OCI-LY3 (cell line): ENCODE results near the gene GATAD1.

ENCODE experiments used
- EZH2phosphoT487 ChIP-seq: fragments of 200-600 bp; shearing (Covaris generic); IDR thresholded peaks from 2 replicates; pipeline ENCODE4 v1.6.1; 2018; ENCODE audit warnings: antibody characterized with exemption, mixed run types, low read depth
- TF ChIP-seq, protein P1 (sequence below): fragments of 200-600, 300-600 bp; sonication (generic); IDR thresholded peaks from 2 replicates; pipeline ENCODE4 v1.5.1; 2014; ENCODE audit warnings: antibody characterized with exemption, low read length, low read depth

DNA sequence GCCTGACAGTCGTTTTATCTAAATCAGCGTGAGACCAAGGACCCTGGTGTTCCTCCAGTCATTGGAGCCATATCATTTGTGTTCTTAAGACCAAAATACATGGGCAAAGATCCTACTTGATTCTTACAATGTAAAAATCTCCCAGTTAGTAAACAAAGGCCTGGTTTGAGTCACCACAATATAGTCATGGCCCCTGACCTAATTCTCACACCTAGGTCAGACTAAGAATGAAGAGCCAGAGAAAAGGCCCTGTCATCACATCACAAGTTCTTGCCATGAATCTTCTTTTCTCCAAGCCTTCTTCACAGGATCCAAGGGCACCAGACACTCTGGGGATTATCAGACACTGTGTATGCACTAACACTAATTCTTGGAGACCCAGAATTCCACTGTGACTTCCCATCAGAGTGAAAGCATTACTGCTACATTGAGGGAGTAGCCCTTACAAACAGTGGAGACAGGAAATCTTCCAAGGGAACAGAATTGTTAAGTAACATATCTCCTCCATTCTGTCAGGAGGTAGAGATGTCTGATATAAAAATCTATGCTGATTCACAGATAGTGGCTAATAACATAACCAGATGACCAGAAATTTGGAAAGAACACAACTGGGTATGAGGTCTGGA lies 38.1 kb downstream of the GATAD1 start:
- TF ChIP-seq, protein P1, sequence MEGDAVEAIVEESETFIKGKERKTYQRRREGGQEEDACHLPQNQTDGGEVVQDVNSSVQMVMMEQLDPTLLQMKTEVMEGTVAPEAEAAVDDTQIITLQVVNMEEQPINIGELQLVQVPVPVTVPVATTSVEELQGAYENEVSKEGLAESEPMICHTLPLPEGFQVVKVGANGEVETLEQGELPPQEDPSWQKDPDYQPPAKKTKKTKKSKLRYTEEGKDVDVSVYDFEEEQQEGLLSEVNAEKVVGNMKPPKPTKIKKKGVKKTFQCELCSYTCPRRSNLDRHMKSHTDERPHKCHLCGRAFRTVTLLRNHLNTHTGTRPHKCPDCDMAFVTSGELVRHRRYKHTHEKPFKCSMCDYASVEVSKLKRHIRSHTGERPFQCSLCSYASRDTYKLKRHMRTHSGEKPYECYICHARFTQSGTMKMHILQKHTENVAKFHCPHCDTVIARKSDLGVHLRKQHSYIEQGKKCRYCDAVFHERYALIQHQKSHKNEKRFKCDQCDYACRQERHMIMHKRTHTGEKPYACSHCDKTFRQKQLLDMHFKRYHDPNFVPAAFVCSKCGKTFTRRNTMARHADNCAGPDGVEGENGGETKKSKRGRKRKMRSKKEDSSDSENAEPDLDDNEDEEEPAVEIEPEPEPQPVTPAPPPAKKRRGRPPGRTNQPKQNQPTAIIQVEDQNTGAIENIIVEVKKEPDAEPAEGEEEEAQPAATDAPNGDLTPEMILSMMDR = no peak
- no peak for TF ChIP-seq EZH2phosphoT487
